ENCODE measurements around the gene TARS3.

DNA sequence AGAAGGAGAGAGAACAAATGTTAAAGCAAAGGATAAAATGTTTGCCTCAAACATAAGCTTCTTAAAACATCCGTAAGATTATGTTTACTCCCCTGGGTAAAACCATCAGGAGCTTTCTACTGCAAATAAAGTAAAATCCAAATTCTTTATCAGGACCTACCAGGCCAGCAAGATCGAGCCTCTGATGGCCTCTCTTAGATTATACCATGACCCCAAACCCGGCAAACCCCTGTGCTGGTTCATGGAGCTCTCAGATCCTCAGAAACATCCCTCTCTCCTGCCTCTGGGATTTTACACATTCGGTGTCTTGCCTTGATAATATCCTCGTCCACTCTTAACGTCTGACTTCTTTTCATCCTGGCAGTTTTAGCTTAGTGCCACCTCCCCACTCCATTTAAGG, 7.5 kb upstream of the TARS3 start:
- TF ChIP-seq, protein P1, sequence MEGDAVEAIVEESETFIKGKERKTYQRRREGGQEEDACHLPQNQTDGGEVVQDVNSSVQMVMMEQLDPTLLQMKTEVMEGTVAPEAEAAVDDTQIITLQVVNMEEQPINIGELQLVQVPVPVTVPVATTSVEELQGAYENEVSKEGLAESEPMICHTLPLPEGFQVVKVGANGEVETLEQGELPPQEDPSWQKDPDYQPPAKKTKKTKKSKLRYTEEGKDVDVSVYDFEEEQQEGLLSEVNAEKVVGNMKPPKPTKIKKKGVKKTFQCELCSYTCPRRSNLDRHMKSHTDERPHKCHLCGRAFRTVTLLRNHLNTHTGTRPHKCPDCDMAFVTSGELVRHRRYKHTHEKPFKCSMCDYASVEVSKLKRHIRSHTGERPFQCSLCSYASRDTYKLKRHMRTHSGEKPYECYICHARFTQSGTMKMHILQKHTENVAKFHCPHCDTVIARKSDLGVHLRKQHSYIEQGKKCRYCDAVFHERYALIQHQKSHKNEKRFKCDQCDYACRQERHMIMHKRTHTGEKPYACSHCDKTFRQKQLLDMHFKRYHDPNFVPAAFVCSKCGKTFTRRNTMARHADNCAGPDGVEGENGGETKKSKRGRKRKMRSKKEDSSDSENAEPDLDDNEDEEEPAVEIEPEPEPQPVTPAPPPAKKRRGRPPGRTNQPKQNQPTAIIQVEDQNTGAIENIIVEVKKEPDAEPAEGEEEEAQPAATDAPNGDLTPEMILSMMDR (IDR thresholded peaks at IDR 0.05), result no peak
- no peak for TF ChIP-seq POLR2A (IDR thresholded peaks at IDR 0.05)
